SKM-1 (cell line): ENCODE results near the gene COL20A1.

Source experiments
- DNase-seq: peaks from one replicate; lab custom pipeline; 2025; ENCODE audit not compliant: unreplicated experiment; lab: John Stamatoyannopoulos, UW

Gene COL20A1

DNA sequence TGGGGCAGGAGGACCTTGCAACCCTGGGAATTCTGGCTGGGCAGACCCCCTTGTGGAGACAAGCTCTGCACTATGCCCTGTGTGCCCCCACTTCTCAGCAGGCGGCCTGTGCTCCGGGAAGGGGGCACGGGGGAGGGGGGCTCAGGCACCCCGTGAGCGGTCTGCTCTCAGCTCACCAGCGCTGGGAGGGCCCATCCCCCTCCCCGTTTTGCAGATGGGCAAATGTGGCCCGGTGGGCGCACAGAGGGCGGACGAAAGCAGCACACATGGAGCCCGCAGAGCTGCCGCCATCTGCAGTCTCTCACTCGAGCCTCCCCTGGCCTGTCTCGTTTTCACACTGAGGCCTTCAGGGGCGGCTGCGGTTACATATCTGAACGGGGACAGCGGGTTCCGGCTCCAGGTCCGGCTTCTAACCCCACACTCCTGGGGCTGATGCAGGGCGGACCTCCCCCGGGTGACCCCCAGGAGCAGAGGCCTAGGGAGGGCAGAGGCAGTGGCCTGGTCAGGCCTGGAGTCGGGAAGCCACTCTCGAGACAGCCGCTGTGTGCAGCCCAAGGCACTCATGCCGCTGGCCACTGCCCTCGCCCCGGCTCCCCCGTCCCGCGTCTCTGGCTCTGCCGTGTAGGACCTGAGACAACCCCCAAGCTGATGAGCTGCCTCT is 54.2 kb downstream of the COL20A1 start:
- no peak for DNase-seq

DNA sequence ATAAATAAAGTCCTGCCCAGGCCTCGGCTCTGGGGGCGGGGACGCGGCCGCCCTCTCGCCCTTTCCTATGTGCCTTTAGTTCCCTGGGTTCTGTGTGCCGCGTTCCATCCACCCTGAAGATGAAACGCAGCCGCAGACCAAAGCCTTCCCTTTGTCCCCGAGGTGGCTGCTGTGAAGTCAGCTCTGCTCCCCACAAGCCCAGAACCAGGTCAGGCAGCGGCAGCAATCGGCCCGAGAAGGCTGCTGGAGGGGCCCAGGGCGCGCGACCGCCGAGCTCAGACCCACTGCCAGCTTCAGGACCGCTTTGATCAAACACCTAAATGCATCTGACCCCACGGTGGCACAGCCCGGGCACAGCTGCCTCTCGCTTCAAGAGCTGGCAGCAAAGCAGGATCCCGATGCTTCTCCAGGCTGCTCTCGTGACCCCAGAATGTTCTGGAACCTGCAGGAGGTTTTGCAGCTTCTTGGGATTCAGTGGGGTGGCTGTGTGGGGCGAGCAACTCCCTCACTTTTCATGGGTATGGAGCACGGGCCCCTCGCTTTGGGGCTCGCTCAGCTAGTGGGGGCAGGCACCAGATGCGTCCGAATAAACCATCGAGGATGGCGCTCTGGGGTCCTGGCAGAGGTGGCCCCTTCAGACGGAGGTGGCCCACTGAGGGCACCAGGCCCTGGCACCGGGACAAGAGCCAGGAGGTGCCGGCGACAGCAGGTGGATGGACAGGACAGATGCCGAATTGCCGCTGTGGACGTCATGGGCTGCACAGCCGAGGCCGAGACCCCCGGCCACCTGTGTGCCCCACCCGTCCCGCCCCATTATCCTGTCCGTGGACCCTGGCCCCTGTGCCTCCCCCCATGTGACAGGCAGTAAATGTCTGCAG is 55.2 kb downstream of the COL20A1 start:
- DNase-seq, result no peak

DNA sequence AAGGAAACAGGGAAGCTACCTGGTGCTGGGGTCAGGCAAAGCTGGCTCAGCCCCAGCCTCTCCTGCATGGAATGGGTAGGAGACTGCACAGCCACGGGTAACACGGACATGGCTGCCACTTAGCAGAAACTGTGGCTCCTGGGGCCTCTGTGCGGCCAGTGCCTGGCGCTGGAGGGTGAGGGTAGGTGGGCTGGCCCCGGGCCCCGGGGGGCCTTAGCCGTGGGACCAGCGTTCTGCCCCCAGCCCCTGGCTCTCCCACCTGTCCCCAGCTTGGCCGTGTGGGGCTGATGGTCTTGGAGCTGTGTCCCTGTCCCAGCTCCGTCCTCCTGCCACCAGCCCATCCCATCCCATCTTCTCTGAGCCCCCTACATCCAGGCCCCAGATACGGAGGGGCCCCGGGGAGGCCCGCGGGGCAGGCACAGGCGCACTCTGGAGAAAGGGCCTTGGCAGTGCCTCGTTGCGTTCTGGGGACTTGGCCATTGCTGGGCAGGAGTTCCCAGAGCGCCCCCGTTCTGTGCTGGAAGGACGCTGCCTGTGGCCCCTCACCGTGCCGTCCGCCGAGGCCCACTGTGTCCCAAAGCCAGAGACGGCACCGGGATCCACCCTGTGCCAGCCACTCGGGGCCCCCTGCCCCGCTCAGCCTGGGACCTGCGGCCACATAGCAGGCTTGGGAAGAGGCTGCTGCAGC is 56.0 kb downstream of the COL20A1 start:
- DNase-seq, result no peak

DNA sequence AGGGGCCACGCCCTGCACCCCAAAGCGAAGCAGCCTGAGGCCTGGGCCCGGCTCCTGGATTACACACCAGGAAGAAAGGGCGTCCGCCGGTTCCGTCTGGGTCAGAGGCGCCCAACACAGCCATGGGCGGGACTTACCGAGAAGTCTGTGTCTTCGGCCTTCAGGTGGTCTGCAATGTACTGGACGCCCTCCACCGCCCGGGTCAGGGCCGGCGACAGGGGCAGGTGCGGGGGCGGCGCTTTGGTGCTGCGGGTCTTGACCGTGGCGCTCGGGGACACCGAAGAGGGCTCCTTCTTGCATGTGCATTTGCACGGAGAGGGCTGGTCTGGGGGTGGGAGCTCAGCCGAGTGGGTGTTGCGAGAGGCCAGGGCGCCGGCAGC is 56.5 kb downstream of the COL20A1 start:
- no peak for DNase-seq

DNA sequence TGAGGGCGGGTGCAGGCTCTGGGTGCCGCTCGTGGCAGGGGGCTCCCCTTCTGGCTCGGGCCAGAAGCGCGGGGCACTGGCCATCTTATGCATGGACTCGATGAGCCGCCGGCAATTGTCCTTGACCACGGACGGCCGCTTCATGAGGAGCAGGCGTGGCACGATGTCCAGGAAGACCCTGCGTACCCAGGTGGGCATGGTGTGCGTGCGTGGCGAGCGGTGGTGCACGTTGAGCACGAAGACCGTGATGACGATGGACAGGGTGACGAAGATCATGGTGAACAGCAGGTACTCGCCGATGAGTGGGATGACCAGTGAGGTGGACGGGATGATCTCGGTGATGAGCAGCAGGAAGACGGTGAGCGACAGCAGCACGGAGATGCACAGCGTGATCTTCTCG is 57.2 kb downstream of the COL20A1 start:
- no peak for DNase-seq

DNA sequence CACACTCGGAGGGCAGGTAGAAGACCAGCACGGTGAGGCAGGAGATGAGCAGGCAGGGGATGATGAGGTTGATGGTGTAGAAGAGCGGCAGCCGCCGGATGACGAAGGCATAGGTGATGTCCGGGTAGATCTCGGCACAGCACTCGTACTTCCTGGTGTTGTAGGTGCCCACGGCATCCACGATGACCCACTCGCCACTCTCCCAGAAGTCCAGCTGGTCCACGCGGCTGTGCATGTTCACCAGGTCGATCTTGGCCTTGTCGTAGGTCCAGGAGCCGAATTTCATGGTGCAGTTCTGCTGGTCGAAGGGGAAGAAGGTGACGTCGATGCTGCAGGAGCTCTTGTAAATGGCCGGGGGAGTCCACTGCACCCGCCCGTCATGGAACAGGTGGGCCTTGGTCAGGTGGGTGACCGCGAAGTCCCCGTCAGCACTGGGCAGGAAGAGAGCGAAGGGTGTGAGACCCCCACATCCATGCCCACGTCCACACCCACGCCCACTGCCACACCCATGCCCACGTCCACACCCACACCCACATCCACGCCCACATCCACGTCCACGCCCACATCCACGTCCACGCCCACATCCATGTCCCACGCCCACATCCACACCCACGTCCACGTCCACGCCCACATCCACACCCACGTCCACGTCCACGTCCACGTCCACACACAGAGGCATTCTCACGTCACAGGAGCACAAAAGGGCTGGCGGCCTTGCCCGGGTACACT is 57.8 kb downstream of the COL20A1 start:
- DNase-seq, result no peak

DNA sequence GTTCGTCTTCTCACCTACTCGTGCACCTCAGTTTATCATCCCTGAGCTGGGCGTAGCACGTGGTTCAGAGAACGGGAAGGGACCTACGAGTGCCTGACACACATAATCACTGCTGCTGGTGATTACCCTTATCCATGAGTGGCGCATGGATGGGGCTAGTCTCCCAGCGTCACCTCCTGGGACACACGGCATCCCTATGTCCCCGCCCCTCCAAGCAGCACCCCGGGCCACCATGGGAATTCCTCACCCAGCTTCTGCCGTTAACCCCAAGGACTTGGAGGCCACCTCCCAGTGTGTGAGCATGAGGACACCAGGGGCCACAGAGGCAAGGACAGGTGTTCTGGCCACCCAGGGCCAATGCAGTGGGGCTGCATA is 58.3 kb downstream of the COL20A1 start:
- DNase-seq, result no peak

DNA sequence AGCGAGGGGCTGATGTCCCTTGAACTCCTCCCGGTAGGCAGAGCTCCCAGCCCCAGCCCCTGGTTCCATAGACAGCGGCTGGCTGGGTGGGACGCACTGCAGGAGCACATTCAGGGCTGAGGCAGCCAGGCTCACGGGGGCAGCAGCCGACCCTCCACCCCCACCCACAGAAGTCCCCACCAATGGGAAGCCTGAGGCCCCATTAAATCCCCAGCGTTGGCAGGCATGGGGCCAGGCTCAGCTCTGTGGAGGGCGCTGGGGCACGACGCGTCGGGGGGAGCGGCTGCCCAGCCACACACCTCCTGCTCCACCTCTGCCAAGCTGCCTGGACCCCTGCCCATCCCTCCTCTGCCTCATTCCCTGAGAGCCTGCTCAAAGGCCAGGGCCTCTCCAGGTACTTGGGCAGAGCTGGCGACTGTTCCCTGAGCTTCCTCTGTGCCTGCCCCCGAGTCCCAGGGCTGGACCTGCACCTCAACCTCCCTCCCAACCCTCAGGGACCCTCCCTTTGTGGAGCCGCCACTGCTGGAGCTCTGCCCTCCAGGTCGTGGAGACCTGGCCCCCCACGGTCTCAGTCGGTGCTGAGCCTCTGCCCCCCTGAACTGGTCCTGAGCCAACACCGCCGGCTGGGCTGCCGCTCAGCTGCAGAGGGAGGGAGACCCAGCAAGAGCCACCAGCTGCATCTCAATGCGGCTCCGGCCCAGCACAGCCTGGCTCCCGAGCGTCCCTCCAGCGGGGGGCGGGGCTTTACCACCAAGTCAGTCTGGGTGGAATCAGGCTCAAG is 59.0 kb downstream of the COL20A1 start:
- no peak for DNase-seq

DNA sequence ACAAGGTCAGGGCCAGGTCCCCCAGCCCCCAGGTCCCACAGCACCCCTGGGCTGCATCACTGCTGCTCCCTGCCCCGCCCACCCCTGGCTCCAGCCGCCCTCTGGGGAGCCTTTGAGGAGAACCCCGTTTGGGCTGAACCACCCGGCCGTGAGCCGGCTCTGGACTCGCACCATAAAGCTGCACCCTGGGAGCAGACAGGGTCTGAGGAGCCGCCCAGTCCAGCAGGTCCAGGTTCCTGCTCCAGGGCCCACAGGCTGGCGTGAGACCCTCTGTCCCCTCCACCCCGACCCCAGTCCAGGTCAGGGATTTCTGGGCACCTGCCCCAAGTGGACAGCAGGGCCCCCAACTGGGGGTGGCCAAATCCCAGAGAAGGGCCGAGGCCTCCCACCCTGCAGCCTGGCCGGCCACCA is 59.8 kb downstream of the COL20A1 start:
- no peak for DNase-seq

DNA sequence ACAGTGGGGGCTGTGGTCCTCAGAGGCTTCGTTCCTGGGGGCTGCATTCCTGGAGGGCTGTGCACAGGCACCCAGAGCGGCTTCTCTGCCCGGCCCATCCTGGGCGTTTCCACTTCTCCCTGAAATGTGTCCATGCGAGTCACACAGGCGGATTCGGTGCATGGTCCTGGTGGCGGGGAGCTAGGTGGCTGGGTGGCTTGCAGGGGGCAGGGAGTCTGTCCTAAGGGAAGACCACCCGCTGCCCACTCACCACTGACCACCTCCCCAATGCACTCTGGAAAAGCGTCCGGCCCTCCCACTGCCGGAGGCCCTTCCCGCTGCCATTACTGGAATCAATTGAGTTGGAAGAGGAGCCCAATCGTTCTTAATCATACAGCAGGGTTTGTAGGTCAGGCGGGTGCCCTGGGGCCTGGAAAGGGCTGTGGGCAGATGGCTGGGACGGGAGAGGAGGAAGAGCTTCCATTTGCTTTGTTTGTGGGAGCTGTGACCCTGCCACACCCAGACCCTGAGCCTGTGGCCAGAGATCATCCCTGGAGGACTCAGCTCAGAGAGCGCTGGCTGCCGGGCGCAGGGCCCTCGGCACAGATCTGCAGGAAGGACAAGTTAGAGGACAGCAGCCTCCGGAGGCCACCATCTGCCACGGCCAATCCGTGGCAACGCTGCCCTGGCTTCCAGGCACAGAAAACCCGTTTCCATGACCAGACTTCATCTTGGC is 61.8 kb downstream of the COL20A1 start:
- DNase-seq, result no peak

DNA sequence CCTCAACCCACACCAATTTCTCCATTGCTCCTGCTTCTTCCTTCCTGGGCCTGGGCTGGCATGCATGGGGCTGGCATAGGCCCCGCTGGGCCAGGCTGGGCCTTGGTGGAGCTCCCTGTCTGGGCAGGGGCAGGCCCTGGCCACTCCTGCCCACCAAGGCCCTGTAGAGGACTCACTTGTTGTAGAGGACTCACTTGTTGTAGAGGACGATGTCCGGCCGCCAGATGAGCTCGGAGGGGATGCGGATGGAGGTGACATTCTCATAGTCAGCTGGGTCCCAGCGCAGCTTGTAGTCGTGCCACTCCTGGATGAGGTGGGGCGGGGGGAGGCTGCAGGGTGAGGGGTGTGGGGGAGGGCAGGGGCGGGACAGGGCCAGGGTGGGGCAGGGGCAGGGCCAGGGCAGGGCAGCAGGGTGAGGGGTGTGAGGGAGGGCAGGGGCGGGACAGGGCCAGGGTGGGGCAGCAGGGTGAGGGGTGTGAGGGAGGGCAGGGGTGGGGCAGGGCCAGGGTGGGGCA is 62.9 kb downstream of the COL20A1 start:
- DNase-seq, result no peak

DNA sequence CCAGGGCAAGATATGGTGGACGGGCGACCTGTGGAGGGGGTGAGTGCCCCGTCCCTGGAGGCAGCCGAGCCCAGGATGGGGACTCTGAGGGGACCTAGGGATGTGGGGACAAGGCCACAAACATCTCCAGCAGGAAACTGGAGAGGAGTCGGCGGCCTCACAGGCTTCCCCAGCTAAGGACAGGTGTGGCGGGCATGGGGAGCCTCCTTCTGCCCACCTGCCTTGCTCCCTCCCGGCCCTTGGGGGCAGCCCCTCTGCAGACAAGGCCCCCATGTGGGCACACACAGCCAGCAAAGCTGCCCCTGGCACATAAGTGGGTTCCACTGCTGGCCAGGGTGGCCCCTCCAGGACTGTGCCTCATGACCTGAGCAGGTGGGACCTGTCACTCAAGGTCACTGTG is 63.5 kb downstream of the COL20A1 start:
- DNase-seq, result no peak

DNA sequence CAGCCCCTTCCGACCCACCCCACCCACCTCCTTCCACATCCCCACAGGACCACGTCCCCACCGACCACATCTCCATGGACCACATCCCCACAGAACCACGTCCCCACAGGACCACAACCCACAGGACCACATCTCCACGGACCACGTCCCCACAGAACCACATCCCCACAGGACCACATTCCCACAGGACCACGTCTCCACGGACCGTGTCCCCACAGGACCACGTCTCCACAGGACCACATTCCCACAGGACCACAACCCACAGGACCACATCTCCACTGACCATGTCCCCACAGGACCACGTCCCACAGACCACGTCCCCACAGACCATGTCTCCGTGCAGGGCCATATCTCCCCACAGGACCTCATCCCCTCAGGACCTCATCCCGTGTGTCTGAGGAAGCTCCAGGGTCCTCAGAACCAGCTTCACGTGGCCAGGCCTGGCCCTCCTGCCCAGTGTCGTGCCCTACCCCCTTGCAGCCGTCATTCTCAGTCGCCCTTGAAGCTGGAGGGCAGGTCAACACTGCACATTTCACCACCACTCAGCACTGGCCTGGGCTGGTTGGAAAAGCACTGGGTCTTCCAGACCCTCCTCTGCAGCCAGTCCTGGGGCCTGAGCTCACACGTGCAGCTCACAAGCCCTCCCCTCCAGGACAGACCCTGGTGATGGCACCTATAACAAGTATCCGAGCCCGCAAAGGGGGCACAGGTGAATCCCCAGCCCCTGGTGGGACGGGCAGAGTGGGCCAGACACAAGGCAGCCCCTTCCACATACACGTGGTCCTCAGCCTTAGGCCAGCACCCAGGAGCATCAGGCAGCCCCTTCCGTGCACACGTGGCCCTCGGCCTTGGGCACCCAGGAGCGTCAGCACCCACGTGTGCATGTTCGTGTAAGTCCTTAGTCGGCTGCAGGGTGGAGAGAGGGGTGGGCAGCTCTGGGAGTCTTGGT is 64.2 kb downstream of the COL20A1 start:
- no peak for DNase-seq

DNA sequence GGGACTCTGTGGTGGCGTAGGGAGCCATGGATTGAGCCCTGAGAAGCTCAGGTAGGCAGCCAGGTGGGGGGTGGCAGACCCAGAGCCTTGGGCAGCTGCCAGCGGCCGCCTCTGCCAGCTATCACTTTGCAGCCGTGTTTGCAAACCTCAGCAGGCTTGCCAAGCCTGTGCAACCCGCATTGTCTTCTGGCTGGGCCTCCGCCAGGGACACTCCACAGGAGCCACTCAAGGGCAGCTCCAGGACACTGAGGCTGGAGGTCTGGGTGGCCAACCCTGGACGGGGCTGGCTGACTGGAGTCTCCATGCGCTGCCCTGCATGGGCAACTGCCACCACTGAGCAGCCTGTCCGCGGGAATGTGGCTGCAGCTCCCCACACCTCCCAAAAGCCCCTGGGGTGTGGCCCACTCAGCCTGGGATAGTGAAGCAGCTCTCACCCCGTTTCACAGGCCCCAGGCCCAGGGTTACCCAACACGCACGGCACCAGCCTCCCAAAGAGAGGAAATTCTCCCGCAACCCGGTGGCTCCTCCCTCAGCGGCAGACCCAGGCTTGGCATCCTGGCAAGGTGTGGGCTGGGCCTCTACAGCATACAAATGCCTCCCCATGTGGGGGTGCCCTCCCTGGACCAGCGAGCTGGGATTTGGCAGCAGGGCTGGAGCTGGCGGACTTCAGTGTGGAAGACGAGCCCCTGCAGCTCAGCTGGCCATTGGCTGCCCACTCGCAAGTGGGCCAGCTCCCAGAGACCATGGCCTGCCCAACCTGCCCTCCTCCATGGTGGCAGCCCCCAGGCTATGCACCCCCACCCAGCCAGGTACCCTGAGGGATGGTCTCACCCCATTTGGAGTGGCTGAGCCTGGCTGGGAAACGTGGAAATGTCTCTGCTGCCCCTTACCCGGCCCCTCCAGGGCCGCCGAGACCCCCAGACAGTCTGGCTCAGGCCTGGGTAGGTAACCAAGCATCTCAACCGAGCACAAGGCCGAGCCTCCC is 65.2 kb downstream of the COL20A1 start:
- no peak for DNase-seq

DNA sequence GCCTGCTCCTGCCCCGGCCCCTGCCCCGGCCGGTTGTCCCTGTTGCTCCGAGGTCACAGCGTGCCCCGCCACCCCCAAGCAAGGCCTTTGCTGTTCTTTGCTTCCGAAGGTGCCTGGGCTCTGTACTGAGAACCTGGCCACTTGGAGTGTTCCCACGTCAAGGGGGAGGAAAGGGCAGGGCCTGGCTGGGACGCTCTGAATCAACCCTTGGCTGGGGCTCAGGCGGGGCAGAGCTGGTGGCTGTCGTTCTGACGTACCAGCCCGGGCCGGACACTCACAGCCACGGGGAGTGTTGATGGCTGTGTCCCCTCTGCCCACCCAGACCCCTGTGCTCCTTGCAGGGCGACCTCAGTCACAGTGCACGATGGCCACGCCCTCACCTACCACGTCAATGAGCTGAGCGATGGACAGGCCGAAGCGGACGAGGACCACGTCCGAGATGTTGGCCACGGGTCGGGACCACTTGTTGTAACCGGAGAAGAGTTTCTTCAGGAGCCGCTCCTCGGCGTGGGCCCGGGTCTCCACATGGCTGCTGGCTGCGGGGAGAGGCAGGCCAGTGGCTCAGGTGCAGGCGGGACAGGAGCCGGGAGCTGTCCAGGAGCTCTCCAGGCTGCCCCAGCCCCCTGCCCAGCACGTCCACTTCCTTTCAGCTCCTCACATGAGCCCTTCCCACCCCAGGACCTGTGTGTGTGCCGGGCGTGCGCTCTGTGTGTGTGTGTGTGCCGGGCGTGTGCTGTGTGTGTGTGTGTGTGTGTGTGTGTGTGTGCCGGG is 66.4 kb downstream of the COL20A1 start:
- no peak for DNase-seq

DNA sequence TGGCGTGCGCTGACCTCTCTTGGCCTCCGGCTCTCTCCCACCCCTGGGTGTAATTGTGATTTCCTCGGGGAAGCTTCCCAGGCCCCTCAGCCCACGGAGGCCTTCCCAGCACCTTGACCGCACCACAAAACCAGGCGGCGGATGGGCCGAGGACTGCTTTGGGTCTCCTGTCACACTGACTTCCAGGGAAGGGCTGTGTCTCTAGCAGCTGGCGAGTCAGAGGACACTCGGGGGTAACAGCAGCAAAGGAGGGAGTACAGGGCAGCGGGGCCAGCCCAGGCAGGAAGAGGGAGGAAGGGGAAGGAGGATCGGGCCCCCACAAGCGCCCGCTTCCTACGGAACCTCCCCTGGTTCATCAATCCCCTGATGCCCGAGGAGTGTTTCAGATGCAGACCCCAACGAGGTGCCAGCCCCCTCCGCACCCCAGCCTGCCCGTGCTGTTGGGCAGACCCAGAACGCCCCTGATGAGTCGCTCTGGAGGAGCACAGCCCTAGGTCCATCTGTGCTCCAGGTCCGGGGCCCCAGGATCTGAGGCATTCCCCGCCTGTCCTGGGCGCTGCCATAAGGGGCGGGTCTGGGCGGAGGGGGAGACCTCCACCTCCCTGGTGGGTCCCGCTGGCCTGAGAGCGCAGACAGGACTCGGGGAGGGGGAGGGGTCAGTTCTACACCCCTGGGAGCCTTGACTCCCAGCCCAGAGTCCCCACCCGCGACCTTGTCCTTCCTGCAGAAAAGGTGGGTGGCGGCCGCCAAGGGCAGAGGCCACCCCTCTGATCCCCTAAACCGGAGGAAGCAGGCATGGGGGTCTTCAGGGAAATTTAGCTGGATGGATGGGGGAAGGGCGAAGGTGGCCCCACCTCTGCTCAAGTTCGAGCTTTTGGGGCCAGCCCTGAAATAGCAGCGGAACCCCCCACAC is 67.2 kb downstream of the COL20A1 start:
- no peak for DNase-seq
